ENCODE measurements around the gene ELP5. TPM values are rescaled to one million over a fixed set of nuclear protein-coding genes. Genes with fewer than 3 reads are reported as not detected.

The ELP5 gene
- total RNA-seq, 1 donor from 2014 or later = 24.9 TPM

- no peaks in the 10 kb centered on the region for H3K9me3 ChIP-seq (ENCODE audit: insufficient read depth, low read depth, low read length)
- FAIRE-seq = no peak
- H3K4me3 Mint-ChIP-seq (ENCODE audit: unreplicated experiment) = peak overlapping the region; percentile 97
- H3K79me2 ChIP-seq (ENCODE audit: insufficient read depth, low read length) = peaks cover 51% of the 10 kb centered on the region
- H3K9me3 Mint-ChIP-seq (ENCODE audit: unreplicated experiment) = no peaks in the 10 kb centered on the region
- H3K27ac ChIP-seq (ENCODE audit: low read depth, low read length) = peak overlapping the region; percentile 90
- H3K27me3 Mint-ChIP-seq (ENCODE audit: low read depth, unreplicated experiment) = no peaks in the 10 kb centered on the region
- peak overlapping the region; percentile 87 for H3K4me3 ChIP-seq (ENCODE audit: insufficient read depth, low read depth, low read length)
- H2AFZ ChIP-seq (ENCODE audit: low read depth, low read length) = no peak overlapping the region
- H3K36me3 Mint-ChIP-seq (ENCODE audit: low read depth, unreplicated experiment) = peaks cover 19% of the 10 kb centered on the region
- peak overlapping the region; percentile 89 for H3K4me2 ChIP-seq (ENCODE audit: low read length)
- TF ChIP-seq EZH2 (IDR thresholded peaks at IDR 0.05; ENCODE audit: insufficient read depth, low read length) = no peak
- TF ChIP-seq, protein P1, sequence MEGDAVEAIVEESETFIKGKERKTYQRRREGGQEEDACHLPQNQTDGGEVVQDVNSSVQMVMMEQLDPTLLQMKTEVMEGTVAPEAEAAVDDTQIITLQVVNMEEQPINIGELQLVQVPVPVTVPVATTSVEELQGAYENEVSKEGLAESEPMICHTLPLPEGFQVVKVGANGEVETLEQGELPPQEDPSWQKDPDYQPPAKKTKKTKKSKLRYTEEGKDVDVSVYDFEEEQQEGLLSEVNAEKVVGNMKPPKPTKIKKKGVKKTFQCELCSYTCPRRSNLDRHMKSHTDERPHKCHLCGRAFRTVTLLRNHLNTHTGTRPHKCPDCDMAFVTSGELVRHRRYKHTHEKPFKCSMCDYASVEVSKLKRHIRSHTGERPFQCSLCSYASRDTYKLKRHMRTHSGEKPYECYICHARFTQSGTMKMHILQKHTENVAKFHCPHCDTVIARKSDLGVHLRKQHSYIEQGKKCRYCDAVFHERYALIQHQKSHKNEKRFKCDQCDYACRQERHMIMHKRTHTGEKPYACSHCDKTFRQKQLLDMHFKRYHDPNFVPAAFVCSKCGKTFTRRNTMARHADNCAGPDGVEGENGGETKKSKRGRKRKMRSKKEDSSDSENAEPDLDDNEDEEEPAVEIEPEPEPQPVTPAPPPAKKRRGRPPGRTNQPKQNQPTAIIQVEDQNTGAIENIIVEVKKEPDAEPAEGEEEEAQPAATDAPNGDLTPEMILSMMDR (IDR thresholded peaks at IDR 0.05; ENCODE audit: insufficient read depth, low read depth, low read length) = no peak
- H3K9ac ChIP-seq (ENCODE audit: low read length) = peak overlapping the region; percentile 98
- H3K27me3 ChIP-seq (ENCODE audit: insufficient read depth, low read length) = no peaks in the 10 kb centered on the region
- H3K4me1 ChIP-seq (ENCODE audit: insufficient read depth, low read length) = peaks cover 20% of the 10 kb centered on the region
- H3K36me3 ChIP-seq (ENCODE audit: insufficient read depth, low read length) = peaks cover 35% of the 10 kb centered on the region
- peak overlapping the region; percentile 97 for H3K27ac Mint-ChIP-seq (ENCODE audit: unreplicated experiment)
- H3K4me1 Mint-ChIP-seq (ENCODE audit: low read depth, unreplicated experiment) = peaks cover 32% of the 10 kb centered on the region
- DNase-seq (ENCODE audit: low read depth) = no peak
- H4K20me1 ChIP-seq (ENCODE audit: insufficient read depth, low read length) = peaks cover 47% of the 10 kb centered on the region
These were observed 55.9 kb downstream of the ELP5 start for GRCh38 chr17:7307686-7308624.

GRCh38 chr17:7308625-7309433, 56.8 kb downstream of the ELP5 start:
- Mint-ChIP-seq H3K36me3 (ENCODE audit: low read depth, unreplicated experiment) (peaks cover 22% of the 10 kb centered on the region), H3K4me1 (ENCODE audit: low read depth, unreplicated experiment) (peaks cover 40% of the 10 kb centered on the region), H3K4me3 (ENCODE audit: unreplicated experiment) (peak overlapping the region; percentile 97), H3K27me3 (ENCODE audit: low read depth, unreplicated experiment) (no peaks in the 10 kb centered on the region), H3K27ac (ENCODE audit: unreplicated experiment) (peak overlapping the region; percentile 97), H3K9me3 (ENCODE audit: unreplicated experiment) (no peaks in the 10 kb centered on the region)
- H3K36me3 ChIP-seq (ENCODE audit: insufficient read depth, low read length) = peaks cover 43% of the 10 kb centered on the region
- no peaks in the 10 kb centered on the region for H3K9me3 ChIP-seq (ENCODE audit: insufficient read depth, low read depth, low read length)
- H3K79me2 ChIP-seq (ENCODE audit: insufficient read depth, low read length) = peaks cover 60% of the 10 kb centered on the region
- H3K27ac ChIP-seq (ENCODE audit: low read depth, low read length) = peak overlapping the region; percentile 90
- no peaks in the 10 kb centered on the region for H3K27me3 ChIP-seq (ENCODE audit: insufficient read depth, low read length)
- peak overlapping the region; percentile 89 for H3K4me2 ChIP-seq (ENCODE audit: low read length)
- peak overlapping the region; percentile 87 for H3K4me3 ChIP-seq (ENCODE audit: insufficient read depth, low read depth, low read length)
- H3K9ac ChIP-seq (ENCODE audit: low read length) = peak overlapping the region; percentile 98
- H4K20me1 ChIP-seq (ENCODE audit: insufficient read depth, low read length) = peaks cover 55% of the 10 kb centered on the region
- TF ChIP-seq, protein P1 (IDR thresholded peaks at IDR 0.05; ENCODE audit: insufficient read depth, low read depth, low read length) = no peak
- no peak for TF ChIP-seq EZH2 (IDR thresholded peaks at IDR 0.05; ENCODE audit: insufficient read depth, low read length)
- no peak overlapping the region for H2AFZ ChIP-seq (ENCODE audit: low read depth, low read length)
- DNase-seq (ENCODE audit: low read depth) = peak; percentile 66
- FAIRE-seq = no peak
- peaks cover 25% of the 10 kb centered on the region for H3K4me1 ChIP-seq (ENCODE audit: insufficient read depth, low read length)

Small RNA genes lying within 50 kb of the gene (microRNA-seq; reads per million reads assigned to microRNA genes)
- gene MIR324 = 9,440 reads per million, percentile 95 among the genes with 10 or more reads in this experiment

Other genes starting within 250 kb of the ELP5 start
- 245 and 259 TPM in 2 replicates for gene RNASEK, start 239.6 kb upstream of the ELP5 start, total RNA-seq
- gene BCL6B, start 229.2 kb upstream of the ELP5 start, total RNA-seq = not detected in 2 replicates
- gene SLC16A13, start 216.2 kb upstream of the ELP5 start, total RNA-seq = 6.6 and 6.7 TPM in 2 replicates
- not detected in 2 replicates for gene SLC16A11, start 208.1 kb upstream of the ELP5 start, total RNA-seq
- gene CLEC10A, start 172.0 kb upstream of the ELP5 start, total RNA-seq = not detected in 2 replicates
- not detected in 2 replicates for gene ASGR2, start 137.4 kb upstream of the ELP5 start, total RNA-seq
- 3.6 and 5.0 TPM in 2 replicates for gene ASGR1, start 72.8 kb upstream of the ELP5 start, total RNA-seq
- gene DLG4, start 32.4 kb upstream of the ELP5 start, total RNA-seq = 45.6 and 48.0 TPM in 2 replicates
- gene ACADVL, start 32.3 kb upstream of the ELP5 start, total RNA-seq = 354 and 399 TPM in 2 replicates
- 30.2 and 34.4 TPM in 2 replicates for gene DVL2, start 17.7 kb upstream of the ELP5 start, total RNA-seq
- 78.0 and 89.5 TPM in 2 replicates for gene PHF23, start 12.8 kb upstream of the ELP5 start, total RNA-seq
- gene GABARAP, start 9.8 kb upstream of the ELP5 start, total RNA-seq = 434 and 454 TPM in 2 replicates
- gene CTDNEP1, start 481 bp upstream of the ELP5 start, total RNA-seq = 102 and 103 TPM in 2 replicates
- gene CLDN7, start 10.3 kb downstream of the ELP5 start, total RNA-seq = 4.6 and 10.5 TPM in 2 replicates
- 0.30 TPM in 1 of 2 replicates, not detected in the other for gene SLC2A4, start 29.5 kb downstream of the ELP5 start, total RNA-seq
- gene YBX2, start 42.4 kb downstream of the ELP5 start, total RNA-seq = 0.24 and 0.86 TPM in 2 replicates
- gene EIF5A, start 55.4 kb downstream of the ELP5 start, total RNA-seq = 841 and 915 TPM in 2 replicates
- 41.7 and 49.8 TPM in 2 replicates for gene GPS2, start 63.1 kb downstream of the ELP5 start, total RNA-seq
- 32.5 and 32.6 TPM in 2 replicates for gene NEURL4, start 77.1 kb downstream of the ELP5 start, total RNA-seq
- gene ACAP1, start 84.3 kb downstream of the ELP5 start, total RNA-seq = 14.4 and 16.0 TPM in 2 replicates
- gene KCTD11, start 99.9 kb downstream of the ELP5 start, total RNA-seq = 31.6 and 41.4 TPM in 2 replicates
- 0.30 TPM in 1 of 2 replicates, not detected in the other for gene TMEM95, start 102.9 kb downstream of the ELP5 start, total RNA-seq
- gene TNK1, start 128.9 kb downstream of the ELP5 start, total RNA-seq = 0.36 and 1.6 TPM in 2 replicates
- gene PLSCR3, start 142.3 kb downstream of the ELP5 start, total RNA-seq = 65.7 and 67.6 TPM in 2 replicates
- gene TMEM256, start 151.9 kb downstream of the ELP5 start, total RNA-seq = 45.7 and 52.9 TPM in 2 replicates
- 77.3 and 80.7 TPM in 2 replicates for gene NLGN2, start 155.6 kb downstream of the ELP5 start, total RNA-seq
- gene SPEM1, start 168.1 kb downstream of the ELP5 start, total RNA-seq = 0.23 TPM in 1 of 2 replicates, not detected in the other
- gene SPEM2, start 173.4 kb downstream of the ELP5 start, total RNA-seq = 0.14 and 0.17 TPM in 2 replicates
- gene SPEM3, start 176.6 kb downstream of the ELP5 start, total RNA-seq = 0.07 TPM in 1 of 2 replicates, not detected in the other
- 10.7 and 11.8 TPM in 2 replicates for gene TMEM102, start 183.2 kb downstream of the ELP5 start, total RNA-seq
- gene FGF11, start 187.3 kb downstream of the ELP5 start, total RNA-seq = 22.4 and 30.7 TPM in 2 replicates
- 9.7 and 11.7 TPM in 2 replicates for gene CHRNB1, start 192.8 kb downstream of the ELP5 start, total RNA-seq
- gene ZBTB4, start 227.4 kb downstream of the ELP5 start, total RNA-seq = 31.0 and 31.2 TPM in 2 replicates
- not detected in 2 replicates for gene SLC35G6, start 229.2 kb downstream of the ELP5 start, total RNA-seq
- gene POLR2A, start 232.2 kb downstream of the ELP5 start, total RNA-seq = 143 and 151 TPM in 2 replicates